HG02884 (cell line): ENCODE data around the gene AOC1.
"Not testable (repeated sequence)": the region's sequence is repeated elsewhere in the genome, so short reads cannot be mapped to it uniquely, and the experiment has no call there.

Experiments
- ATAC-seq: cut with Tn5 transposase; IDR thresholded peaks from one replicate; pipeline ENCODE4 v1.9.1; 2021; ENCODE audit warnings: mild to moderate bottlenecking, moderate library complexity; ENCODE audit not compliant: unreplicated experiment

AOC1 gene

DNA sequence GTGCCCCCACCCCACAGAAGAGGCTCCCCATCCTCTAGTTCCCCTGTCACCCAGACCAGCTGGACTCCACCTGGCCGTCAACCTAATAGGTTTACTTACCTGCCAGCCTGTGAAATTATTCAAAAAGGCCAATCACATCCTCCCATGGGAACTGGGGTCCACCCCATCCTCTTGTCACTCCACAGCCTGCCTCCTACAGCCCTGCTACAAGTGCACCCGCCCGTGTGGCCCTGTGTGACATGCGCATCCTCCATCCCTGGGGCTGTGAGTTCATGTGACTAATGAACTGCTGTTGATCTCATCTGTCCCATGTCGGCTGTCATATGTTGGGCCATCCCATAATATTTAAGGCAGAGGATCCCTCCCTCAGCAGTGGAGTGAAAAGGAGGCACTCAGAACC, 39.4 kb downstream of the AOC1 start:
- ATAC-seq: no peak

DNA sequence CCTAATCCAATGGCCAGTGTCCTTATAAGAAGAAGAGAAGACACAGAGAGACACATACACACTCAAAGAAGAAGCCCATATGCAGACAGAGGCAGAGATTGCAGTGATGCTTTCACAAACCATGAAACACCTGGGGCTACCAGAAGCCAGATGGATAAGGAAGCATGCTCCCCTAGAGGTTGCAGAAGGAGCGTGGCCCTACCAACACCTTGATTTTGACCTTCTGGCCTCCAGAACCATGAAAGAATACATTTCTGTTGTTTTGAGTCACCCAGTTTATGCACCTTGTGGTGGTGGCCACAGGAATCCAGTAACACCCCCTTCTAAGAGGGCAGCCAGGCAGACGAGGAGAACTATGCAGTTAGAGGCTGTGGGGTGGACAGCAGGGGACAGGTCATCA, 43.5 kb downstream of the AOC1 start:
- ATAC-seq: no peak

DNA sequence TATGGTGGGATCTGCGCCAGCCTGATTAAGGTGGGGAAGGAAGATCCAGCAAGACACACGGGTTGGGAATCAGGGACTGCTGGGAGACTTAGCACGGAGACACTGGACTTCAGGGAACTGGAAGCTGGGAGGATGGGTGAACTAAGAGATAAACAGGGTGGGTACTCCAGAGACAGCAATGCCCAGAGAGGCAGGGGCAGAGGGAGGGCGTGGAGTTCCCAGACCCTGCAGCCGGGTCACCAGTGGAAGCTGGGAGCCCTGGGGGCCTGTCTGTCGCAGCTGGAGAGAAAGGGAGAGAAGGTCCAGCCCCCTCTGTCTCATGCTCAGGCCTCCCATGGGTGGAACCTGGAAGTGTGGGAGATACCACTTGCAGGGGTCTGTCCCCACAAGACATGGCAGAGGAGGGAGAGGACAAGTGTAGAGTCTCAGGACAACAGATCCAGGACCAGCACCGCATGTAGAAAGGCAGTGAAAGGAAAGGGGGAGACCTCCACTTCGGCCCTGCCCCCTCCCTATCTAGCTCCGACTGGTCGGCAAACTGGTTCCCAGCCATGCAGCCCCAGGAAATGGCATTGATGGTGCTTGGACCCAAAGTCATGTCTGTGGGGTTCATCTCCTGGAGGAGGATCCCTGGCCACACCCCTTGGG, 44.4 kb downstream of the AOC1 start:
- no peak for ATAC-seq

DNA sequence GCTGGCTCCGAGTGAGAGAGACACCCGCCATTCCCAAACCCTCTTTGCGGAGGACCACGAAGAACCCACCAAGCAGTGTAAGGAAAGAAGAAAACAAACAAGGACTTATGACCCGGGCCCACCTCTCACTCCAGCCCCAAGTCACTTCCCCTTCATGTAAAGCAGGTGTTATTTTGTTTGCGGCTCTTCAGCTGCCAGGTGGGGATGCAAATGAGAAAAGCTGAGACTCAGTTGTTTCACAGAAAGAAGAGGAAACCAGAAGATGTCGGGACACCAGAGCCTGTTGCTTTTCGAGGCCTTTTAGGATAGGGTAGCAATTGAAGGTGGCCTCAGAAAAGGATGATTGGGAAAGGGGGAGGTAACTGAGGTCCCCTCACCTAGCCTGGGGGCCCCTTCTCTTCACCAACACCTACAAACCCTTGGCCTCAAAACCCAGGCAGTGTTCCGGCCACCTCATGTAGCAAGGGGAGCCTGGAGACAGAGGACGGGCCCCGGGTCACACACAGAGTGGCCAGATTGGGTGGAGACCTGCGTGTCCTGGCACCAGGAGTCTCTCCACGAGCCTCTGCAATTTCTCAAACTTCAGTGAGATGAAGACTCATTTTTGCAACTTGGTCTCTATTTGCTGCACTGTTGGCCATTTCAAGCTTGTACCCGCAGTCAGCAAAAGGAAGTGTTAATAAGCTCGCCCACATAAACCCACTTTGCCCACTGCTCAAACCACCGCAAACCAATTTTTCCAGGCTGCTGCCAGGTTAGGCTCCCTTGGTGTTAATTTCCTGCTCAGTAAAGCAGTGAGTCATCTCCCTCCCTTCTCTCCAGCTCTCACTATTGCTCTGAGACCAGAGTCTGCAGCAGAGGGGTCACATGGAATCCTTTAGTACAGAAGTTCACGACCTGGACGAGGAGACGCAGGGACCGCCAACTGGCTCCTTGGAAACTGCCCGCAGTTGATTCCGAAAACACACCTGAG, 45.5 kb downstream of the AOC1 start:
- no peak for ATAC-seq

DNA sequence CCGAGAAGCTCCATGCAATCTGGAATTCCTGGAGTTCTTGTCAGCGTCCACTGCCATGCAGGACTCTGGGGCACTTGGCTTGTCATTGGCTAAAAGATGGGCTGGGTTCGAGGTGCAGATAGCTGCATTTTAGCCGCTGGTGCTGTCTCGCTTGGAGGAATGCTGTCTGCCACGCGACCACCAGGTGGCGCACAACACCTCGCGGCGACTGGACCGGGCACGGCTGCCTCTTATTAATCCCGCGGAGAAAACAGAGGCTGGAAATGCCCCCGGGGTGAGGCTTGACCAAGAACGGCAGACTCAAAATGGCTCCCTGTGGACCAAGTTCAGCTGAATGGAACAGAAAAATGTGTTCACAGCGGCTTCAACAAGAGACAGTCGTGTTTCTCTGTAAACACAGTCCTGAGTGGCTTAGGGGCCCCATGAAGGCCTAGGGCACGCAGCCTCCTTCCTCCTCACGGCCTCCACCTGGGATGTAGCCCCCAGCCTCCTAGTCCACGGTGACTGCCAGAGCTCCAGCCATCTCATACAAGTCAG, 46.2 kb downstream of the AOC1 start:
- no peak for ATAC-seq

DNA sequence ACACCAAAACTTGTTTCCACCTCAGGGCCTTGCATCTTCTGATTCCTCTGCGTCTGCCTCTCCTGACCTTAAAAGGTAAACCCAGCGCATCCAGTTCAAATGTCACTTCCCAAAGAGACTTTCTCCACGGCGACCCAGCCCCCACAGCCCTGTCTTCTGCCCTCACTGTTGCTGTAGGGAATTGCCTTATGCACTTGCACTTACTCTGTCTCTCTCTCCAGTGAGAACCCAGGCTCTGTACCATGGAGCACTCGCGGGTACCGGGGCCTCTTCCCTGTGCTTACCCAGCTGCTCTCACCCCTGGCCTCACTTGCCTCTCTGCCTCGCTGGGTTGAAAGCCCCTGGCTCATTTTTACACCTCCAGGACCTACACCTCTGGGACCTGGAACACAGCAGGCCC, 48.4 kb downstream of the AOC1 start:
- no peak for ATAC-seq

DNA sequence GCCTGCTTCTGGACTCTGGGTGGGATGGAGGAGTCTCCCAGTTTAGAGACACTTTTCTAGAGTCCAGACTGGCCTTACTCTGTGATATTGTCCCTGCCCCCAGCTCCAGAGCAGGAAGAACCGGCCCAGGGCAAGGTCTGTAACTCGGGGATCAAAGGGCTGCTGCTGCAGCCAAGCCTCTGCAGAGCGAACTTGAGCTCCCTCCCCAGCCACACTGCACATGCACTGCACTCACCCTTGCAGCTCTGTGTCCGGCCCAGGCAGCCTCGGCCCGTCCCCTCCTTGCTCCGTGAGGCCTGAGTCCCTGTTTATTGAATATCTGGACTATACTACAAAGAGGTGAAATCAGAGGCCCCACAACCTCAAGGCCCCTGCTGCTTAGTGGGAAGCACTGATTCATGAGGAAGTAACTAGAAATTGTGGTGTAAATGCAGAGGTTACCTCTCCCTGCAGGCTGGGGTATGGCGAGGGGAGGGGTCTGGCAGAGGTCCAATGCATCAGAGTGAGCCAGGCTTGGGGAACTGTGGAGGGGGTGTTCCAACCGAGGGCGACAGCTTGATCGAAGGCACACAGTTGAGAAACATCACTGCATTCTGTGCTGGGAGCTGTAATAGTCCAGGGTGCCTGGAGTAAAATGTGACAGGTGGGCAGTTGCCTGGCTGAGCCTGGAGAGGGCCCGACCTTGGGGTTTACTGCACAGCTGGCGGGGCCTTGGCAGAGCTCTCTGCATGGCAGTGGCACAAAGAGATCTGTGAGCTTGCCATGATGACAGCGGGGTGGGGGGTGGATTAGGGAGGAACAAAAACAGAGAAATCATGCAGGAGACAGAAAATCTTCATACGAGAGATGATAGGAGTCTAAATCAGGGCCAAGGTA, 49.1 kb downstream of the AOC1 start:
- ATAC-seq: no peak

DNA sequence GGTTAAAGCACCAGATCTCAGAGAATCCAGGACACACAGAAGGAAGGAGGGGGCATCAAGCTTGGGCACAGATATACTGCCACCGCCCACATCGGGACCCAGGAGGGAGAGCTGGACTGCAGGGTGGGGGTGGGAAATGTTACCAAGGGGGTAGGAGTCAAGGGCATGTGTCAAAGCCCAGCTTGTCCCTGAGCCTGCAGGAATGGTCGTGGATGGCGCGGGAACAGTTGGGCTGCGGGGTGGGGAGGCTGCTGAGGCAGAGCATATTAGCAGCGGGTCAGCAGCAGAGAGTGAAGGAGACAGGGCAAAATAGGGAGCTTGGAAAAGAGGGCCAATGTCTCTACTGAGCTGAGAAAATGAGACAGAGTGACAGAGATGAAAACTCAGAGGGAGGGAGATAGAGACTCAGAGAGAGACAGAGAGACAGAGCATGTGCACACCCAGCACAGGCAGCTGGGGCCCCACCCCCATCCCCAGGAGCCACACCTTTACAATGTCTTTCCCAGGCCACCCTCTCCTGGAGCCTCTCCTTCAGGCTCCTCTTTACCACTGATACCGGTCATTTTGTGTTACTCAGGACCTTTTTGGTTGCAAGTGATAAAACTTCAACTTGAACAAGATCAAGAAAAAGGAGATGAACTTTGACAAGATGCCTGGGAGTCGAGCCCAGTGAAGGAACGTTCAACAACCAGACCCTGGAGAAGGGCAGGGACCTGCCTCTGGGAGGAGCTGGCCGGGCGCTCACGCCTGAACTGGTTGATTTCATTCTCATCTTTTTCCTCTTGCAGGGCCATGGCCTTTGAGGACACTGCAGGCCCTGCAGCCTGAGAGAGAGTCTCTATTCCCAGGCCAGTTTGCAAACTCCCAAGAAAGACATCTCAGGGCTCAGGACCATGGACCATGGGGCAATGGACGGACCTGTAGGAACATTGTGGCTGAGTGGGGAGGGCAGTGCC, 50.0 kb downstream of the AOC1 start:
- ATAC-seq: no peak

DNA sequence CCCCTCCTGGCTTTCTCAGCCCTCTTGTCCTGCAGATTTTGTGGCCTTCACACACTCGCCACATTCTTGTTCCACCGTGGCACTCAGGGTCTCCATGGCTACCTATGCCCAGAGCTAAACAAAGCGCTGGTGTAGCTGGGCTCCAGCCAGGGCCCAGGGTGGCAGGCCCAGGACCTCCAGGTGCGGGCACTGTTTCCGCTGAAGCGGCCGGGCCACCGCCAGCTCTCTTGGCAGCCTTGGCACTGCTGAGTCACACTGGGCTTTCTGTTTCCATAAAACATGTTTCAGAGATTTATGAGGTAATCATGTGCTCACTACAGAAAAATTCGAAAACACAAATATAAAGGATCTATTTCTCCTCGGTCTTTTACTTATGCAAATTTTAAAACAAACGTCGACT, 51.3 kb downstream of the AOC1 start:
- ATAC-seq: no peak

DNA sequence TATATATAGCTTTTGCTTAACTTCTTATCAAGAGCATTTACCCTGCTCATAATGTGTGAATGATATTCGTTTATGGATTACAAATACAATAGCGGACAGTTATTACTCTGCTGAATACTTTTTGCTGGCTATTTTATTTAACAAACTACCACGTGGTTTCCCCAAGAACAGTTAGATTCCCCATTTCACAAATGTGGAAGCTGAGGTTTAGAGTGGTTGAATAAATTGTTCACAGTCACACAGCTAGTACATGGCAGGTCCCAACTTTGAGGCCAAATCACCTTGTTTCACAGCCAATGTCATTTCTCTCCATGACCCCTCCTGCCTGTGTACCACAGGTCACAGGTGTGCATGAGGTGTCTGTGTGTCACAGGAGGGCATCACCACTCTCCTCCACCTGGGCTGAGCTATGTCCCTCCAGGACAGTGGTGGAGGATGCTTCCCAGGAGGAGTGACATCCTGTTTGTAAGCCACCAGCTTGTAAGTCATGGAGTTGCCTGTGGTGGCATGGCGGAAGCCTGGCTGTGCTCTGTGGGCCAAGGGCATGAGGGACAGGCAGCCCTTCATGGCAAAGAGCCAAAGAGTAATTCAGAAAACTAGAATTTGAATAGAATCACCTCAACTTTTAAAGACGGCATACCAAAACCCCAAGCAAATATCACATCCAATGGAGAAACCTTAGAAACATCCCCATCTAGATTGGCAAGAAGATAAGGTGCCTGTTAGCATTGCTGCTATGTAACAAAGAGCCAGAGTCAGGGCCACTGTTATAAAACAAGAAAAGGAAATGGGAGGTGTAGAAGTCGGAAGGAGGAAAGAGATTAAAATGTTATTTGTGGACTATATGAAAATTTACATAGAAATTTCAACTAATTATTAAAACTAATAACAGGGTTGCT, 51.9 kb downstream of the AOC1 start:
- no peak for ATAC-seq

DNA sequence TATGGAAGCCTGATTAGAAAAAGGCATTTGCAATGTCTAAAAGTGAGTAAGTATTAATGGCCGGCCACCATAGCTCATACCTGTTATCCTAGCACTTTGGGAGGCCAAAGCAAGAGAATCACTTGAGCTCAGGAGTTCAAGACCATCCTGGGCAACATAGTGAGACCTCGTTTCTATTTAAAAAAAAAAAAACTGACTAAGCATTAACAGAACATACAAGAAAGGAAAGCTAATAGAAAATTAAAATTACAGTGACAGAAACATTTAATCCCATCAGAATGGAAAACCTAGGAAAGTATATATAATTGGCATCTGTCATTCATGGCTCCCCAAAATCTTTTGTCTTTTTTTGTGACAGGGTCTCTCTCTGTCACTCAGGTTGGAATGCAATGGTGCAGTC, 55.9 kb downstream of the AOC1 start:
- ATAC-seq: no peak

DNA sequence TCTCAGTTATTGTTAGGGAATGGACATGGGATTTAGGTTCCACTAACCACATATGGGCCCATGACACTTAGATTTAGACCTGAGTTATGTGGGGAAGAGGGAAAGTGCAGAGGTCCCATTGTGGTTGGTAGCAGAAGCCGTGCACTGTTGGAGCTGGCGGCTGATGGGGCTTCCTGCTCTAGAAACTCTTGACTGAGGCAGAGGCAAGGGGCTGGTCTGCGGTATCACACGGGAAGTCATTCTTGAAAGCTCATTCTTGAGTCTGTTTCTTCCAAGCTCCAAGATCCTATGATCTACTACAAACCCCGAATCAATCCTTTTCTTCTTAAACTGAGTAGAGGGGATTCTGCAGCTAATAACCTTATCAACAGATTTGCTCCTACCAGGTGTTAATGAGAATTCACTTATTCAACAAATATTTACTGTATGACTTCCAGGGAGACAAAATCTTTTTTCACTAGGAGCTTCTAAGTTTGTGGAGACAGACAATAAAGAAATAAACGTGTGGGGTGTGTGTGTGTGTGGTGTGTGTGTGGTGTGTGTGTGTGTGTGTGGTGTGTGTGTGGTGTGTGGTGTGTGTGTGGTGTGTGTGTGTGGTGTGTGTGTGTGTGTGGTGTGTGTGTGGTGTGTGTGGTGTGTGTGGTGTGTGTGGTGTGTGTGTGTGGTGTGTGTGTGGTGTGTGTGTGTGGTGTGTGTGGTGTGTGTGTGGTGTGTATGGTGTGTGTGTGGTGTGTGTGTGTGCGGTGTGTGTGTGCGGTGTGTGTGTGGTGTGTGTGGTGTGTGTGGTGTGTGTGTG, 57.1 kb downstream of the AOC1 start:
- ATAC-seq: no peak

DNA sequence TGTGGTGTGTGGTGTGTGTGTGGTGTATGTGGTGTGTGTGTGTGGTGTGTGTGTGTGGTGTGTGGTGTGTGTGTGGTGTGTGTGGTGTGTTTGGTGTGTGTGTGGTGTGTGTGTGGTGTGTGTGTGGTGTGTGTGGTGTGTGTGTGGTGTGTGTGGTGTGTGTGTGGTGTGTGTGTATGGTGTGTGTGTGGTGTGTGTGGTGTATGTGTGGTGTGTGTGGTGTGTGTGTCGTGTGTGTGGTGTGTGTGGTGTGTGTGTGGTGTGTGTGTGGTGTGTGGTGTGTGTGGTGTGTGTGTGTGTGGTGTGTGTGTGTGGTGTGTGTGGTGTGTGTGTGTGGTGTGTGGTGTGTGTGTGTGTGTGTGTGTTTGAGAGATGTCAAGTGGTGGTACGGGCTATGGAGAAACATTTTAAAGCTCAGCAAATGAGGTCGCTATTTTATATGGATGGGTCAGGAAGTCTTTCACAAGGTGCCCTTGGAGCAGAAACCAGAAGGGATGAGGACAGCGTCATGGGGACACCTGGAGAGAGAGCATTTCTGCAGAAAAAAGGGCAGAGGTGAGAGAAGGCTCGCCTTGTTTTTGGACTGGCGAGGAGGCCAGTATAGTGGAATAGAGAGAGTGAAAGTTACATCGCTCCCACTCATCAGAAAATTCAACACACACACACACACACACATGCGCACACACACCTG, 58.1 kb downstream of the AOC1 start:
- not testable (repeated sequence) for ATAC-seq

DNA sequence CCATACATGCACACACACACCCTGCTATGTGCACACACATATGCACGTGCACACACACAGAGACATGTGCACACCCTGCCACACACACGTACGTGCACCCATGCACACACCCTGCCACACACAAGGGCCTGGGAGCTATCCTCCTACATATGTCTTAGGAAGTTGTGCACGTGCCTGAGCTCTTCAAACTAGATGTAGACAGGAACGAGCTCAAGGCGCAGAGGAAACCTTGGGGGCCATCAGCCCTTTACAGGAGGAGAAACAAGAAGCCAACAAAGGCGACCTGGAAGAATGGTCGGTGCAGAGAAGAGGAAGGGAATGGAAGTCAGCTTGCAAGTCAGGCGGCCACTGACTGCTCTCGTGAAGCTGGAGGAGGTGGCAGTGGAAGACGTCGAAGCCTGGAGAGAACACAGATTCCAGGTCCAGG, 58.7 kb downstream of the AOC1 start:
- ATAC-seq: no peak
